Measurements from ENCODE around the gene DAAM1. TPM values are rescaled to one million over a fixed set of nuclear protein-coding genes. Genes with fewer than 3 reads are reported as not detected.

Gene DAAM1
- total RNA-seq, 4 donors from 2014 or later, result 25.3 to 47.2 (median 37.8) TPM

DNA sequence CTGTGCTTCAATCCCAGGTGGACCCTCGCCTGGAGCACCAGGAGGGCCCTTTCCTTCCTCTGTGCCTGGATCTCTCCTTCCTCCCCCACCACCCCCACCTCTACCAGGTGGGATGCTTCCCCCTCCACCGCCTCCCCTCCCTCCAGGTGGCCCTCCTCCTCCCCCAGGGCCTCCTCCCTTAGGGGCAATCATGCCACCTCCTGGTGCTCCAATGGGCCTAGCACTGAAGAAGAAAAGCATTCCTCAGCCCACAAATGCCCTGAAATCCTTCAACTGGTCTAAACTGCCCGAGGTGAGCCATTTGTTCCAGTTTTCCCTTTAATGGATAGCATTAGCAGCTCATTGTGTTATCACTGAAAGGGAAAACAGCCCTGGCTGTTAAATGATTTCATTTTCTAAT is 142.8 kb downstream of the DAAM1 start:
- peaks cover 0 to 7% of the 10 kb centered on the region in 2 donors for H3K36me3 ChIP-seq
- no peak for DNase-seq
- TF ChIP-seq POLR2A (IDR thresholded peaks at IDR 0.05), result no peak
- TF ChIP-seq, protein P1, sequence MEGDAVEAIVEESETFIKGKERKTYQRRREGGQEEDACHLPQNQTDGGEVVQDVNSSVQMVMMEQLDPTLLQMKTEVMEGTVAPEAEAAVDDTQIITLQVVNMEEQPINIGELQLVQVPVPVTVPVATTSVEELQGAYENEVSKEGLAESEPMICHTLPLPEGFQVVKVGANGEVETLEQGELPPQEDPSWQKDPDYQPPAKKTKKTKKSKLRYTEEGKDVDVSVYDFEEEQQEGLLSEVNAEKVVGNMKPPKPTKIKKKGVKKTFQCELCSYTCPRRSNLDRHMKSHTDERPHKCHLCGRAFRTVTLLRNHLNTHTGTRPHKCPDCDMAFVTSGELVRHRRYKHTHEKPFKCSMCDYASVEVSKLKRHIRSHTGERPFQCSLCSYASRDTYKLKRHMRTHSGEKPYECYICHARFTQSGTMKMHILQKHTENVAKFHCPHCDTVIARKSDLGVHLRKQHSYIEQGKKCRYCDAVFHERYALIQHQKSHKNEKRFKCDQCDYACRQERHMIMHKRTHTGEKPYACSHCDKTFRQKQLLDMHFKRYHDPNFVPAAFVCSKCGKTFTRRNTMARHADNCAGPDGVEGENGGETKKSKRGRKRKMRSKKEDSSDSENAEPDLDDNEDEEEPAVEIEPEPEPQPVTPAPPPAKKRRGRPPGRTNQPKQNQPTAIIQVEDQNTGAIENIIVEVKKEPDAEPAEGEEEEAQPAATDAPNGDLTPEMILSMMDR (IDR thresholded peaks at IDR 0.05), result no peak
- no peak overlapping the region for H3K4me3 ChIP-seq (replicated peaks in 1 of 3)
- H3K4me1 ChIP-seq, result peaks cover 15 to 39% of the 10 kb centered on the region in 2 donors
- peak overlapping the region in 1 of 3 donors; percentile 18 for H3K27ac ChIP-seq
- no peaks in the 10 kb centered on the region for H3K9me3 ChIP-seq
- intact Hi-C loops (cut with DNase I), result no loop called here
- H3K27me3 ChIP-seq, result no peaks in the 10 kb centered on the region
- 87 to 90% methylated on average over 3 of the region's 3 CpGs for WGBS, 2 donors

DNA sequence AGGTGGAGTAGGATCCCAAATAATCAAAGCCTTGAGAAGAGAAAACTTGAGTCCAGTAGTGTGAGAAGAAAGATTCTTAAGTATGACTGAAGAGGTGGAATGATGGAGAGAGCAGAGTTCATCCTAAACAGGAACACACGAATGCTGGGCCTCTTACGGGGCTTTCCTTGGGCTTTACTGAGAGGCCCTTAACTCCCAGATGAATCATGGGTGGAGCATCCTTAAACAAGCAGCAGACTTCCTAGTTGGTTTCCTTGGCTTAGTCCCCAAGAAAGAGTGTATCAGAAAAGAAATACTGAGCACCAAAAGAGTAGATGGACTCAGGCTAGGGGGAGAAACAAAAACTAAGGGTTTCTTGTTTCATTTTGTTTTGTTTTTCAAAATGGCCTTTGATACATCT is 144.3 kb downstream of the DAAM1 start:
- DNase-seq, result no peak
- Histone ChIP-seq H3K36me3 (peaks cover 0 to 3% of the 10 kb centered on the region in 2 donors), H3K27ac (peak overlapping the region; percentile 65 to 80 (median 67)), H3K4me3 (replicated peaks in 1 of 3) (no peak overlapping the region), H3K4me1 (peaks cover 28 to 54% of the 10 kb centered on the region in 2 donors), H3K9me3 (no peaks in the 10 kb centered on the region), H3K27me3 (no peaks in the 10 kb centered on the region)
- intact Hi-C loops (cut with DNase I), result no loop called here
- 14 to 16% methylated on average over 2 of the region's 2 CpGs for WGBS, 2 donors
- TF ChIP-seq, protein P1 (IDR thresholded peaks at IDR 0.05), result no peak
- TF ChIP-seq POLR2A (IDR thresholded peaks at IDR 0.05), result no peak

DNA sequence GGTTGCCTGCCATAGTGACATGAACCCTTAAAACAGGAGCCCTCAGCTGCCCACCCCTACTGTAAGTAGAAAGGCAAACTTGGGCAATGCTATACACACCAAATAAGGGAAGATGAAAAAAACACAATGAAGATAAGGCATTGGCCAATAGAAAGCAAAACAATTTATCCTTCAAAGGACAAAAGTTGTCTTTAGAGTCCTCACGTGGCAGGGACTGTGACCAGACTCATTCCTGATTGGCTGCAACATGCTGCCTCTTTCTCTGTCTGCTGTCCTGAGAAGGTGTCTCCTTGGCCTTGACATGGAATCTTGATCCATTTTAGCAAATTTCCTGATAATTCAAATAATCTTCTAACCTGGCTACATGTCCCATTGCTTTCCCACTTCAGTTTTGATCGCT is 144.8 kb downstream of the DAAM1 start:
- Histone ChIP-seq H3K9me3 (no peaks in the 10 kb centered on the region), H3K36me3 (peaks cover 0 to 3% of the 10 kb centered on the region in 2 donors), H3K4me3 (replicated peaks in 1 of 3) (no peak overlapping the region), H3K27ac (peak overlapping the region; percentile 65 to 80 (median 67)), H3K4me1 (peaks cover 32 to 54% of the 10 kb centered on the region in 2 donors), H3K27me3 (no peaks in the 10 kb centered on the region)
- peak in 1 of 2 donors; percentile 47 for DNase-seq
- TF ChIP-seq, protein P1 (IDR thresholded peaks at IDR 0.05), result no peak
- no peak for TF ChIP-seq POLR2A (IDR thresholded peaks at IDR 0.05)
- intact Hi-C loops (cut with DNase I), result no loop called here
- 38 to 39% methylated on average over 2 of the region's 2 CpGs for WGBS, 2 donors

DNA sequence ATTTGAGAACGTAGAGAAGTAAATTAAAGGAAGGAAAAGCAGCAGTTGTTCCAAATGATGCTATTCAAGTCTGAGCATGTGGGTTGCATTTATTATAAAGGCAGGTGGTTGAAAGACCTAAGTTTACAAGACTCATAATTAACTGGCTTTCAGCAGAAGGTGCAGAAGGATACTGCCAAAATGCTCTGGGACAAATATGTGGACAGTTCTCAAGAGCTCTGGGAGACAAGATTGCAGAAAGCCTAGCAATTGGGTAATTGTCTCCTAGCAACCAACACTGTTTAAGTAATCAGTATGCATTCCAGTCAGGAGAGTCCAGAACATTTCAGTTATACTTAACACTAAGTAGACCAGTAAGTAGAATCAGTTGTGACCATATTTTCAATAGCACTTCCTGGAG is 145.2 kb downstream of the DAAM1 start:
- TF ChIP-seq, protein P1 (IDR thresholded peaks at IDR 0.05), result no peak
- TF ChIP-seq POLR2A (IDR thresholded peaks at IDR 0.05), result peak in 1 of 2 donors; percentile 20
- H3K36me3 ChIP-seq, result peaks cover 0 to 3% of the 10 kb centered on the region in 2 donors
- peak overlapping the region; percentile 65 to 80 (median 67) for H3K27ac ChIP-seq
- H3K27me3 ChIP-seq, result no peaks in the 10 kb centered on the region
- H3K4me3 ChIP-seq (replicated peaks in 1 of 3), result no peak overlapping the region
- H3K9me3 ChIP-seq, result no peaks in the 10 kb centered on the region
- WGBS, 2 donors, result 18 to 19% methylated on average over 1 of the region's 1 CpG
- DNase-seq, result no peak
- intact Hi-C loops (cut with DNase I), result no loop called here
- peaks cover 32 to 54% of the 10 kb centered on the region in 2 donors for H3K4me1 ChIP-seq

DNA sequence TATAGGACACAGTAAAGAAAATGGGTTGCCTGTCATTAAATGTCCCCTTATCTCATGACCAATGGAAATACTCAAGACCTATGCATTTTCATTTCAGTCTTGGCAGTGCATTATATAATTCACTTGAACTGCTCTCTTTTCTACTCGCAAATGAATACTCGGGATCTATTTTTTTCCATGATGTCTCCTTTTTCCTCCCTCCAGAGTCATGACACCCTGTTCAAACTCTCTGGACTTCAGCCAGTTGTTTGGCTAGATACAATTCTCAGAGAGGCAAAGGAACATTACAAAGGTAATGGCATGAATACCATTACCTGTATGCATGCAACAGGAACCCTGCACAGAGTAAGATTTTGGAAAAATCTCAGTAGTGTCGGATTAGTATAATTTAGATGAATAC is 145.8 kb downstream of the DAAM1 start:
- intact Hi-C loops (cut with DNase I), result no loop called here

More for the DNA sequence above, 145.8 kb downstream of the DAAM1 start:
- 51 to 70% methylated on average over 3 of the region's 3 CpGs for WGBS, 2 donors
- Histone ChIP-seq H3K27ac (peak overlapping the region; percentile 65 to 80 (median 67)), H3K27me3 (no peaks in the 10 kb centered on the region), H3K4me3 (replicated peaks in 1 of 3) (no peak overlapping the region), H3K36me3 (peaks cover 0 to 3% of the 10 kb centered on the region in 2 donors), H3K9me3 (no peaks in the 10 kb centered on the region), H3K4me1 (peaks cover 32 to 54% of the 10 kb centered on the region in 2 donors)
- no peak for TF ChIP-seq POLR2A (IDR thresholded peaks at IDR 0.05)
- TF ChIP-seq, protein P1 (IDR thresholded peaks at IDR 0.05), result no peak
- no peak for DNase-seq

All from thyroid gland (tissue), 4 donors.